HG02852 (cell line): ENCODE results near the gene SYCE3.
A peak's percentile ranks its signal among the peaks of the same experiment; 100 is the strongest.

Experiments
- ATAC-seq: cut with Tn5 transposase; IDR thresholded peaks from one replicate; pipeline ENCODE4 v1.9.1; 2021; ENCODE audit warnings: mild to moderate bottlenecking, moderate library complexity; ENCODE audit not compliant: unreplicated experiment

Gene SYCE3

GRCh38 chr22:50532824-50533796, 29.6 kb downstream of the SYCE3 start:
- no peak for ATAC-seq

- no peak for ATAC-seq
Observed at GRCh38 chr22:50531962-50532674, 30.6 kb downstream of the SYCE3 start.

- ATAC-seq: no peak
Observed at GRCh38 chr22:50531546-50531961, 31.2 kb downstream of the SYCE3 start.

GRCh38 chr22:50530877-50531545, 31.7 kb downstream of the SYCE3 start:
- ATAC-seq: no peak

- no peak for ATAC-seq
Observed at GRCh38 chr22:50530580-50530876, 32.2 kb downstream of the SYCE3 start.

GRCh38 chr22:50529897-50530579, 32.7 kb downstream of the SYCE3 start, which contains the start of gene TYMP:
Gene TYMP (minus strand): TSS chr22:50530012. CDS start chr22:50529709, 303 bp downstream.
- ATAC-seq: peak; percentile 16

- no peak for ATAC-seq
Observed at GRCh38 chr22:50529416-50529896, 33.3 kb downstream of the SYCE3 start.

GRCh38 chr22:50528682-50529415, 33.9 kb downstream of the SYCE3 start:
- ATAC-seq: no peak

- ATAC-seq: no peak
Observed at GRCh38 chr22:50527921-50528681, 34.6 kb downstream of the SYCE3 start.

- no peak for ATAC-seq
Observed at GRCh38 chr22:50526834-50527801, 35.6 kb downstream of the SYCE3 start.

GRCh38 chr22:50526108-50526833, 36.4 kb downstream of the SYCE3 start:
- ATAC-seq: peak; percentile 23

GRCh38 chr22:50525858-50526107, 36.9 kb downstream of the SYCE3 start:
- peak; percentile 16 for ATAC-seq

- ATAC-seq: peak; percentile 41
Observed at GRCh38 chr22:50525104-50525857, 37.4 kb downstream of the SYCE3 start, which contains the start of gene SCO2. Gene SCO2 (minus strand): TSS chr22:50525598. CDS start chr22:50524411, 1,187 bp downstream.

GRCh38 chr22:50524676-50525103, 38.0 kb downstream of the SYCE3 start:
- no peak for ATAC-seq

GRCh38 chr22:50523806-50524675, 38.7 kb downstream of the SYCE3 start:
- no peak for ATAC-seq

- ATAC-seq: no peak
Observed at GRCh38 chr22:50523458-50523805, 39.3 kb downstream of the SYCE3 start.
